Measurements from ENCODE around the gene NPTN. TPM values are rescaled to one million over a fixed set of nuclear protein-coding genes. Genes with fewer than 3 reads are reported as not detected.

NPTN gene
- total and polyA plus RNA-seq, 12 donors, result 26.5 to 197 (median 127) TPM

DNA sequence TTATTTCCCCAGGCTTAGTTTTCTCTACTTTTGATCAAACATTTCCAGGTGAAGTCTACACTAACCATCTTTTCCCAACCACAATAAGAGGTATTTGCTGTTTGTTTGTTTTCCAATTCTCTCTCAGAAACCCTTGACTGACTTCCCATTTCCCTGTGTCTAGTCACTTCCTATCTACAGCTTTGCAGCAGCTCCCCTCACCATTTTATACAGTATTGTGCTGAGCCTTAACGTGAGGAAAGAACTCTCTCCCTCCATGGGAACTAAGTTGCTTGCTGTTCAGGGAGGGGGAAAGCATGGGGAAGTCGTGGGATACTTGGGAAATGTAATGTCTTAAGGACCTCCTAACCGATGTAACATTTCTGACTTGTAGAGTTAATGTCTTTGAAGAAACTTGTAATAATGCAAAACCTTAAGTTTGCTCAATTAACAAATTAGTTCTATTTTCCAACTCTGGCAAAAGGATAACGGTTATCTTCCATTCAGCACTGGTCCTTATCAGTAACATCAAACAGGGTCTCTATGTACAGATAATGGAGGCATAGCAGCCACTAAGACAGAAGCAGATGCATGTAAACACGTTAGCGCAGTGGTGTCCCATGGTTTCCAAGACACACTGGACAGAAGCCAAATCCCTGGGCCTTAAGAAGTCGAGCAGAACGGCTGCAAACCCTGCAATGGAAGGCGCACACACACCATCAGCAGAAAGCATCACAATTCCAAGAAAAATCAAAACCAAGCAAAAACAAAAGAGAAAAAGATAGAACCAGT lies 39.7 kb downstream of the NPTN start:
- H3K27ac ChIP-seq, result no peak overlapping the region
- peaks cover 0 to 12% of the 10 kb centered on the region in 2 donors for H3K36me3 ChIP-seq (replicated peaks in 1 of 2)
- no peaks in the 10 kb centered on the region for H3K9me3 ChIP-seq (replicated peaks in 1 of 3)
- TF ChIP-seq POLR2A (IDR thresholded peaks at IDR 0.05) (no peak), CTCF (IDR thresholded peaks at IDR 0.05) (no peak)
- no peak overlapping the region for H3K4me3 ChIP-seq
- intact Hi-C loops (cut with DNase I), result no loop called here
- no peak for DNase-seq
- no peaks in the 10 kb centered on the region for H3K27me3 ChIP-seq
- H3K4me1 ChIP-seq (replicated peaks in 1 of 2), result peaks cover 0 to 21% of the 10 kb centered on the region in 2 donors
- 50 to 67% (median 60%) methylated on average over 9 of the region's 9 CpGs for WGBS, 4 donors

- Histone ChIP-seq H3K27ac (no peak overlapping the region), H3K4me3 (no peak overlapping the region), H3K9me3 (replicated peaks in 1 of 3) (no peaks in the 10 kb centered on the region), H3K27me3 (no peaks in the 10 kb centered on the region), H3K36me3 (replicated peaks in 1 of 2) (peaks cover 0 to 29% of the 10 kb centered on the region in 2 donors), H3K4me1 (replicated peaks in 1 of 2) (peaks cover 0 to 12% of the 10 kb centered on the region in 2 donors)
- TF ChIP-seq CTCF (IDR thresholded peaks at IDR 0.05) (no peak), POLR2A (IDR thresholded peaks at IDR 0.05) (no peak)
- 95 to 98% (median 98%) methylated on average over 5 of the region's 5 CpGs for WGBS, 4 donors
- DNase-seq, result no peak
- intact Hi-C loops (cut with DNase I), result no loop called here
Observed at GRCh38 chr15:73590263-73590662, 42.9 kb downstream of the NPTN start.

GRCh38 chr15:73589766-73590165 lies 43.4 kb downstream of the NPTN start:
- no peak overlapping the region for H3K27ac ChIP-seq
- H3K4me3 ChIP-seq, result no peak overlapping the region
- H3K27me3 ChIP-seq, result no peaks in the 10 kb centered on the region
- no peaks in the 10 kb centered on the region for H3K9me3 ChIP-seq (replicated peaks in 1 of 3)
- no peak for TF ChIP-seq POLR2A (IDR thresholded peaks at IDR 0.05)
- TF ChIP-seq CTCF (IDR thresholded peaks at IDR 0.05), result no peak
- 98 to 100% (median 100%) methylated on average over 1 of the region's 1 CpG for WGBS, 4 donors
- peaks cover 0 to 12% of the 10 kb centered on the region in 2 donors for H3K4me1 ChIP-seq (replicated peaks in 1 of 2)
- intact Hi-C loops (cut with DNase I), result no loop called here
- H3K36me3 ChIP-seq (replicated peaks in 1 of 2), result peaks cover 0 to 29% of the 10 kb centered on the region in 2 donors
- DNase-seq, result no peak

DNA sequence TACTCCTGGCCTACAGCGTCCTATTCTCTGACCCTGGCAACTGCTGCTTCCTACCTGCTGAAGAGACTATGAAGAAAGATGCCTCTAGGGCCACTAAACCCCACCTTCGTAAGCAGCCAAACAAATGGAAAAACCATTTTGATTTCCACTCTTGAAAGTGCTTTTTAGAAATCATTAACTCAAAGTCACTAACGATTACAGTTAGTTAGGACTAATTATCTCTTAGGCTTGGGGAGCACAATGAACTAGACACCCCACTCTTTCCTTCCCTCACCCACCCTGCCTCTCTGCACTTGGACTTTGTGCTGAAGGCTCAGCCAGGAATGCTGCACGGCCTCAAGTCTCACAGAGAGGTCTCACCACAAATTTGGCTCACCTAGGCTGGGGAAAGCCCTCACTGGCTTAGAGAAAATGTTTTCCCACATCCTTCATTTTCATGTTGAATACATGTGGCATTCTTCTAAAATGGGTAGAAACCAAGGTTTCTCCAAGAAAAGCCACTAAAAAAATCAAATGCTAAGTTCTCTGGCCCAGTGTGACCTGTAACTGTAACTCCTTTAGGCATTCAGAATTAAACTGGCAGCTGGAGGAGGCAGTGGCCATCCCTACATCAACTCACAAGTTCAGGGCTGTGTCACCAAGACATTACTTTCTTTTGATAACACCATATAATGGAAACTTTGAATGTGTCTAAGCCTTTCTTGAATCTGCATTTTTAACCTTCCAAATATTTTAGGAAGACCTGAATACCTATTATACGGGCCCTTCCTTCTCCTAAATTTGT lies 47.1 kb downstream of the NPTN start:
- H3K27ac ChIP-seq, result peak overlapping the region in 1 of 5 donors; percentile 17
- H3K36me3 ChIP-seq (replicated peaks in 1 of 2), result peaks cover 0 to 36% of the 10 kb centered on the region in 2 donors
- no peaks in the 10 kb centered on the region for H3K4me1 ChIP-seq (replicated peaks in 1 of 2)
- H3K9me3 ChIP-seq (replicated peaks in 1 of 3), result no peaks in the 10 kb centered on the region
- H3K4me3 ChIP-seq, result no peak overlapping the region
- no peak for DNase-seq
- TF ChIP-seq POLR2A (IDR thresholded peaks at IDR 0.05) (no peak), CTCF (IDR thresholded peaks at IDR 0.05) (no peak)
- WGBS, 4 donors, result 89 to 95% (median 93%) methylated on average over 5 of the region's 5 CpGs
- intact Hi-C loops (cut with DNase I), result no loop called here
- no peaks in the 10 kb centered on the region for H3K27me3 ChIP-seq

All from adrenal gland (tissue), 12 donors.